Central memory CD8-positive, alpha-beta T cell (primary cell): ENCODE results near the gene HID1.

ENCODE experiments used
- ATAC-seq: fragments of 150-1000 bp; cut with Tn5 transposase; replicated peaks from 2 replicates; pipeline ENCODE4 v1.10.0; 2022; ENCODE audit warnings: mild to moderate bottlenecking, moderate FRiP score, moderate number of reproducible peaks; ENCODE audit not compliant: poor library complexity, severe bottlenecking; ENCODE audit errors: extremely low read depth
- DNase-seq, 2 donors: peaks; one replicate each; pipeline ENCODE4 v3.0.0; 2021; ENCODE audit warnings: low spot score in 2 of 2
- H3K27ac Mint-ChIP-seq: one replicate; pipeline ENCODE4 v1.8.0; 2022; ENCODE audit warnings: low read depth, mild to moderate bottlenecking, moderate library complexity, mixed read lengths
- H3K27me3 Mint-ChIP-seq: one replicate; pipeline ENCODE4 v1.8.0; 2022; ENCODE audit warnings: mixed read lengths
- H3K36me3 Mint-ChIP-seq: one replicate; pipeline ENCODE4 v1.8.0; 2022; ENCODE audit warnings: mild to moderate bottlenecking, moderate library complexity, mixed read lengths; ENCODE audit not compliant: insufficient read depth
- H3K4me1 Mint-ChIP-seq: one replicate; pipeline ENCODE4 v1.8.0; 2022; ENCODE audit warnings: mixed read lengths
- H3K4me3 Mint-ChIP-seq: one replicate; pipeline ENCODE4 v1.8.0; 2022; ENCODE audit warnings: mild to moderate bottlenecking, moderate library complexity, mixed read lengths
- H3K9me3 Mint-ChIP-seq: one replicate; pipeline ENCODE4 v1.8.0; 2022; ENCODE audit warnings: mixed read lengths

HID1 gene, protein sequence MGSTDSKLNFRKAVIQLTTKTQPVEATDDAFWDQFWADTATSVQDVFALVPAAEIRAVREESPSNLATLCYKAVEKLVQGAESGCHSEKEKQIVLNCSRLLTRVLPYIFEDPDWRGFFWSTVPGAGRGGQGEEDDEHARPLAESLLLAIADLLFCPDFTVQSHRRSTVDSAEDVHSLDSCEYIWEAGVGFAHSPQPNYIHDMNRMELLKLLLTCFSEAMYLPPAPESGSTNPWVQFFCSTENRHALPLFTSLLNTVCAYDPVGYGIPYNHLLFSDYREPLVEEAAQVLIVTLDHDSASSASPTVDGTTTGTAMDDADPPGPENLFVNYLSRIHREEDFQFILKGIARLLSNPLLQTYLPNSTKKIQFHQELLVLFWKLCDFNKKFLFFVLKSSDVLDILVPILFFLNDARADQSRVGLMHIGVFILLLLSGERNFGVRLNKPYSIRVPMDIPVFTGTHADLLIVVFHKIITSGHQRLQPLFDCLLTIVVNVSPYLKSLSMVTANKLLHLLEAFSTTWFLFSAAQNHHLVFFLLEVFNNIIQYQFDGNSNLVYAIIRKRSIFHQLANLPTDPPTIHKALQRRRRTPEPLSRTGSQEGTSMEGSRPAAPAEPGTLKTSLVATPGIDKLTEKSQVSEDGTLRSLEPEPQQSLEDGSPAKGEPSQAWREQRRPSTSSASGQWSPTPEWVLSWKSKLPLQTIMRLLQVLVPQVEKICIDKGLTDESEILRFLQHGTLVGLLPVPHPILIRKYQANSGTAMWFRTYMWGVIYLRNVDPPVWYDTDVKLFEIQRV

DNA sequence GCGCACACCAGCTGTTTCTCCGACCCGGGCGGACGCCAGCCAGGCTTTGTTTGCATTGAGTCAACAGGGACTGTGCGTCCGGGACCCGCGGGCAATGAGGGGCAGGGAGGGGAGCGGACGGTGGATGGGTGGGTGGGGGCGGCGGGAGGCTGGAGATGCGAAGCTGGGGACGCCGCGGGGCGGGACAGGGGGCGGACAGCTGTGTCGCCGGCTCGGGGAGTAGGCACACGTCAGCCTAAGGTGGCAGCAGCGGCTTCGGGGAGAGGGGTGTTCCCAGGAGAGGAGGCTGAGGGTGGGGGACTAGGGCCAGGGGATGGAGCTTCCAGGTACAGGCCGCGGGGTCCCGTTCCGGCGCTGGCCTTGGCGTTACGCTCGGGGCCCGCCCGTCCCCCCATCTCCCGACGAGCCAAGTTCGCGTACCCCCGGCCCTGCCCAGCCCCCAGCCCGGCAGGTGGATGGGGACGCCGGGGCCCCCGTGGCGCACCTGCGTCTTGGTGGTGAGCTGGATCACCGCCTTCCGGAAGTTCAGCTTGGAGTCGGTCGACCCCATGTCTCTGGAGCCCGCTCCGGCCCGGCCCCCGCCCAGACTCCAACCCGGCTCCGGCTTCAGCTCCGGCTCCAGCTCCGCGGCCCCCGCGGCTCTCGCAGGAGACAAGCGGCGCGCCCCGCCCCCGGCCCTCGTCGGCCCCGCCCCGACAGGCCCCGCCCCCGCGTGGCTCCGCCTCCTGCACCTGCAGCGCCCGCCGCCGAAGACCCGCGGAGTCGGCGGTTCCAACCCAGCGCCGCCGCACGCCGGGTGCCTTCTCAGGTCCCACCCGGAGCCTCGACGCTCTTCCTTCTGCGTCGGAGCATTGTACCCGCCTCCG is at the start of gene HID1:
Gene HID1, minus strand, starts transcription at position 653 of the 866 bp plus-strand sequence. Its CDS starts 103 bp downstream, at position 550.
- H3K27me3 Mint-ChIP-seq, result peaks cover 21% of the 10 kb centered on the region
- peak; percentile 79 for ATAC-seq
- peaks cover 6% of the 10 kb centered on the region for H3K36me3 Mint-ChIP-seq
- peak within 1 kb of the TSS; percentile 90 for H3K27ac Mint-ChIP-seq
- H3K4me3 Mint-ChIP-seq, result peak within 1 kb of the TSS; percentile 85
- no peaks in the 10 kb centered on the region for H3K9me3 Mint-ChIP-seq
- DNase-seq, result peak; percentile 49 to 53
- peaks cover 7% of the 10 kb centered on the region for H3K4me1 Mint-ChIP-seq

DNA sequence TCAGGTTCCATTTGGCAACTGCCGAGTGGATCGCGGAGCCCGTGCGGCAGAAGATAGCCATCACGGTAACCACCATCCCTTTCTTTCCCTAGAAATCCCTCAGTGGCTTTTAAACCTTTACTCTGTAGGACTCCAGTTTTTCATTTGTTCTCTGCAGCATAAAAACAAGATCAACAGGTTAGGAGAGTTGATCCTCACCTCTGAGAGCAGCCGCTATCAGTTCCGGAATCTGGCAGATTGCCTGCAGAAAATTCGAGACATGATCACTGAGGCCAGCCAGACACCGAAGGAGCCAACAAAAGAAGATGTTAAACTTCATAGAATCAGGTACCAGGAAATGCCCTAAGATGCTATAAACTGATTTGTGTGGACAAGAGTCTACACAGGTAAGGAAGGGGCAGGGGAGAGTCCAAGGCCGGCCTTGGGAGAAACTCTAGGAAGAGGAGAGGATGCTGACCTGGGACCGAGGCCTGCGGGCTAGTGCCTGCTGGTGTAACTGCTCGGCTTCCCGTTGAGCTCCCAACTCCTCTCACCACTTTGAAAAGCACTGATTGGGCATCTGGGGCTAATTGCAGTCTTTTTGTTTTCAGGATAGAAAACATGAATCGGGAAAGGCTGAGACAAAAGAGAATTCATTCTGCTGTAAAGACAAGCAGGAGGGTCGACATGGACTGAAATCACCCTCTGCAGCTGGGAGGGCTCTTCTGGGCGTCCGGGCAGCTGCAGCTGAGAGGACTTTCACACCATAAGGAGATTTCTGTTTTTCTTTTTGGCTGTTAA is 48.0 kb upstream of the HID1 start:
- Mint-ChIP-seq H3K9me3 (no peaks in the 10 kb centered on the region), H3K4me1 (peaks cover 7% of the 10 kb centered on the region), H3K36me3 (peaks cover 34% of the 10 kb centered on the region), H3K27ac (no peak overlapping the region), H3K27me3 (no peaks in the 10 kb centered on the region), H3K4me3 (no peak overlapping the region)
- ATAC-seq (no peak), DNase-seq (no peak)

DNA sequence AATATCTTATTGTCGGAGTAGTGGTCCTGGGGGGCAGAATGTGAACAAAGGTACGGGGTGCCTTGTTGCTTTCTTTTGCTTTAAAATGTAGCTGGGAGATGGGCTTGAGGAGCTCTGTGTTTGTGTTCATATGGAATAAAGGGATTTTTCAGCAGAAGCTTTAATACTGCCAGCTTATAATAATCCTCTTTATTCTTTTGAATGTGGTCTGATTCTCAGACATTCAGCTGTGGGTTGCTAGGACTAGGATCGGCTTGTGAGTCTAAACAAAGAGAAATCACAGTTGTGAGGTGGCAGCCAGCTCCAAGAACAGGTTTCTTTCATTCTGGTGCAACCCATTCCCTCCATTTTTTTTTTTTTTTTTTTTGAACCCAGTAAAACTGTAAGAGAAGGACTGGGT is 47.2 kb upstream of the HID1 start:
- DNase-seq (no peak), ATAC-seq (no peak)
- Mint-ChIP-seq H3K27me3 (no peaks in the 10 kb centered on the region), H3K4me1 (peaks cover 10% of the 10 kb centered on the region), H3K4me3 (no peak overlapping the region), H3K36me3 (peaks cover 34% of the 10 kb centered on the region), H3K27ac (no peak overlapping the region), H3K9me3 (no peaks in the 10 kb centered on the region)

DNA sequence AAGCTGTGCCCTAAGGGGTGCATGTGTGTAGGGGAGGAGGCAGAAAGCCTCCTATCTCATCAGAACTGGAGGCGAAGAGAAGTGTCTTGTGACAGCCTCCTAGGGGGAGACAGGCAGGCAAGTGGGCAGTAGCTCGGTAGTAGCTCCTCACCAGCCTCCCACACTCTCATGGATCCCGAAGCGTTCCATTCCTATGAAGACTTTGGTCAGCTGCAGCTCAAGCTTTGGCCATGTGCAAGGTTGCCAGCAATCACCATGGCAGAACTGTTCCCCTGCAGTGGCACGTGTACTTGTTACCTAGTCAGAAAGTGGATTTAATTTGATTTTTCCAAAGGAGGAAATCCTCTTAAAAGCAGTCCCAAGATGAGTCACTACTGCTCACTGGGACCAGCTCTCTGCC is 46.6 kb upstream of the HID1 start:
- Mint-ChIP-seq H3K27me3 (no peaks in the 10 kb centered on the region), H3K27ac (no peak overlapping the region), H3K9me3 (no peaks in the 10 kb centered on the region), H3K4me1 (peaks cover 13% of the 10 kb centered on the region), H3K36me3 (peaks cover 37% of the 10 kb centered on the region), H3K4me3 (no peak overlapping the region)
- DNase-seq (no peak), ATAC-seq (no peak)

DNA sequence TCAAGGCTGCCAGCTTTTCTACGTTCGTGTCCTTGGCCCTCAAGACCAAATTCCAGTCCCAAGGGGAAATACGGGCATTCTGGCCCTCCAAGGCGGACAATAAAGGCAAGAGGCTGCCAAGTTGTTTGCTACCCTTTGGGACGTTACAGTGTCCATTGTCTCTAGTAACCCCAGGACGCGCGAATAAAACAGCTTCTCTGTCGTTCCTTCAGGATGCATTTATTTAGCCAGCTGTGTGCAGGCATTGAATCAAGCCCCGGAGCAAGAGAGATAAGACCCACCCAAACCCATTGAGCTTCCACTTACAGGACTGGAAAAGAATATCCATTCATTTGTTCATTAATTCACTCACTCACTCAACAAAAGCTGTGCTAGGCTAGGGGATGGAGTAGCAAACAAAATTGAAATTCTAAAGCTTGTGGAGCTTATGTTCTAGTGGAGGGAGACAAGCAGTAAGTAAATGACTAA is 40.6 kb upstream of the HID1 start:
- Mint-ChIP-seq H3K4me3 (peak overlapping the region; percentile 90), H3K27ac (peak overlapping the region; percentile 85), H3K27me3 (no peaks in the 10 kb centered on the region), H3K9me3 (no peaks in the 10 kb centered on the region), H3K4me1 (peaks cover 31% of the 10 kb centered on the region), H3K36me3 (peaks cover 14% of the 10 kb centered on the region)
- ATAC-seq (no peak), DNase-seq (no peak)

DNA sequence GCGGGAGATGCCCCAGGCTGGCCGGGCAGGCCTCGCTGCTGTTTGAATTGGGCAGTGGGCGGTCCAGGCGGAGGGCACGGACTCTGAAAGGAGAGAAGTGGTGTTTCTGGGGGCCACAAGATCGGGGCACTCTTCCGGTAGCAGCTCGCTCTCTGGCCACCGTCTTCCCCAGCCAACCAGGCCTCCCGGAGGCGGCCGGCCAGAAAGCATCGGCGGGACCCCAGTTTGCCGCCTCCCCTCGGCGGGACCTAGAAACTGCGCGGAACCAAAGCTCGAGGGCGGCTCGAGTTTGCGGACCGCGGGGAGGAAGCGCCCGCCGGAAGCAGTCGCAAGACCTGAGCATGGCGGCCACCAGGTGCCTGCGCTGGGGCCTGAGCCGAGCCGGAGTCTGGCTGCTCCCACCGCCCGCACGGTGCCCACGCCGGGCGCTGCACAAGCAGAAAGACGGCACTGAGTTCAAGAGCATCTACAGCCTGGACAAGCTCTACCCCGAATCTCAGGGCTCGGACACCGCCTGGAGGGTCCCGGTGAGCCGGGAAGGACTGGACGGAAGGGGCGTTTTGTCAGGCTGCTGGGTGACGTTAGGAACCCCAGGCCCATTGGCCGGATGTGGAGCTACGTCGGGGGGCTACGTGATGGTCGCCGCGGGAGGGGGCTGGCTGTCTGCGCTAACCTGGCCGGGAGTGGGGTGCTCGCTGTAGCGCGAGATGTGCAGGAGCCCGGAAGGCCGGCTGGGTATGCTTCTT is 40.0 kb upstream of the HID1 start, which contains the start of gene MRPL58:
Gene MRPL58, plus strand, starts transcription at position 325 of the 746 bp plus-strand sequence. Its CDS starts 17 bp downstream, at position 342.
- Mint-ChIP-seq H3K4me3 (peak within 1 kb of the TSS; percentile 90), H3K27ac (peak within 1 kb of the TSS; percentile 85), H3K4me1 (peaks cover 31% of the 10 kb centered on the region), H3K36me3 (peaks cover 11% of the 10 kb centered on the region), H3K9me3 (no peaks in the 10 kb centered on the region), H3K27me3 (no peaks in the 10 kb centered on the region)
- DNase-seq (peak; percentile 71 to 73), ATAC-seq (peak; percentile 92)

DNA sequence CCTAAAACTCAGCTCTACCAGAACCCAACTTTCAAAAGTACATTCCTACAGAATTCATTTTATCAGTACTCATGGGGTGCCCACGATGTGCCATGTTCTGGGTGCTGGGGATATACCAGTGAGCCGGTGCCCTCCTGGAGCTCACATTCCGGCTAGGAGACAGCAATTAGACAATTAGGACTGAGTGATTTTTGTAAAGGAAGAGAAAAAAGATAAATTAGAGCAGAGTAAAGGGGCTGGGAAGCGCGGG is 39.5 kb upstream of the HID1 start:
- no peak for ATAC-seq
- no peak for DNase-seq
- H3K27ac Mint-ChIP-seq, result peak overlapping the region; percentile 85
- H3K9me3 Mint-ChIP-seq, result no peaks in the 10 kb centered on the region
- peaks cover 8% of the 10 kb centered on the region for H3K36me3 Mint-ChIP-seq
- peaks cover 31% of the 10 kb centered on the region for H3K4me1 Mint-ChIP-seq
- peak overlapping the region; percentile 90 for H3K4me3 Mint-ChIP-seq
- H3K27me3 Mint-ChIP-seq, result no peaks in the 10 kb centered on the region

DNA sequence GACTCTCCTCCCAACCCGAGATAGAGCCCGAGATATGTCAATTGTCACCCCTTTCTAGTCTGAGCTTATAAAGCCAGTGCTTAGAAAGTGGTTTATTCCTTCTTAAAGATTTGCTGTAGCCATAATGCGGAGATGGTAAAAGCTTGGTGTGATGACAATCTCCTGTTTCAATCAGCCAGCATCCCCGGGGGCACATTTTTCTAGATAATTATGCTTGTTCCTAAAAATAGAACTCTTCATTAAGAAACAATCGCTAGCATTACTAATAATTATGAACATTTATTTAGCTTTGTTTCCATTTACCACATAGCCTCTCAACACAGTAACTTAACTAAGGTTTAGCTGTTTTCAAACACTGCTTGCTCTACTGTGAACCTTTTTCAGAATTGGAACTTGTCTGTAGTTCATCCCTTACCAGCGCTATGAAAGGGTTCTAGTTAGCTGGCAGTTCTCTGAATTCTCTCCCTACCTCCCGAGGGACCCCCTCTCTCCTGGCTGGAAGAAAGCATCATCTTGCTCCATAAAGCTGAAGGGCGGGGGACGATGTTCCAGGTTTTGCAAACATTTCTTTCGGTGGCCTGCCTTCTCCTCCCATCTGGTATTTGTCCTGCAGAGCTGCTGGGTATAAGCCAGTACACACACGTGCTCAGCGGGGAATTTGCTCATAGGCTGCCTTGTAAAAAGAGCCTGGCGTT is 39.0 kb upstream of the HID1 start:
- no peaks in the 10 kb centered on the region for H3K27me3 Mint-ChIP-seq
- H3K4me3 Mint-ChIP-seq, result peak overlapping the region; percentile 90
- ATAC-seq, result no peak
- peak overlapping the region; percentile 85 for H3K27ac Mint-ChIP-seq
- peaks cover 31% of the 10 kb centered on the region for H3K4me1 Mint-ChIP-seq
- DNase-seq, result no peak
- peaks cover 6% of the 10 kb centered on the region for H3K36me3 Mint-ChIP-seq
- H3K9me3 Mint-ChIP-seq, result no peaks in the 10 kb centered on the region

DNA sequence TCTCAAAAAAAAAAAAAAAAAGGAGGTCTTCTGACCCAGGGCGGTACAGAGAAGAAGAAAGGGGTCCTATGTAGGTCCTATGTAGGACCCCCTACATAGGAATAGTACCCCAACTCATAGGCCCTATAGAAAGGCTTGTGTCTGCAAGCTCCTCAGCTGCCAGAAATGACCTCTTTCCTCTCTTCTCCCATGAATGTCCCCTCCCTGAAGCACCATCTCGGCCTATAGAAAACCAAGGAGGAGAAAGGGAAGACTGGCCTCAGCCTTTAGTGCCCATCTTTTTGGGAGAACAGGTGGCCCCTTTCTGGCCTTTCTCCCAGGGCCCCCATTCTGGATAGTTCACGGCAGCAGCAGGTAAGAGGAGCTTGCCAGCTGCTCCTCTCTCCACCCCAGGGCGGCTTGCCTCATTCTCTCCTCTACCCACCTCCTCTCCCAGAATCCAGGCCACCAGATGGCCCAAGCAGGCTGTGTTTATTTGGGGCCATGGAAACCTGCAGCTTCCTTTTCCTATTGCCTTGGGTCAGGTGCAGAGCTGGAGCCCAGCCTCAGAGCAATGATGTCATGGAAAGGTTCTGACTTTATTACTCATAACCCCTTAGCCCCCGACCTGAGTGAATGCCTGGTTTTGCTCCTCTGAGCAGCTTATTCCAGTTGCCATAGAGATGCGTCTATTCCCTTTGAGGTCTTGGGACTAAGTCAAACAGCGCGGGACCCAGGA is 38.3 kb upstream of the HID1 start:
- no peak for ATAC-seq
- no peak overlapping the region for H3K27ac Mint-ChIP-seq
- peaks cover 31% of the 10 kb centered on the region for H3K4me1 Mint-ChIP-seq
- H3K4me3 Mint-ChIP-seq, result no peak overlapping the region
- no peaks in the 10 kb centered on the region for H3K27me3 Mint-ChIP-seq
- no peak for DNase-seq
- no peaks in the 10 kb centered on the region for H3K9me3 Mint-ChIP-seq
- peaks cover 2% of the 10 kb centered on the region for H3K36me3 Mint-ChIP-seq

DNA sequence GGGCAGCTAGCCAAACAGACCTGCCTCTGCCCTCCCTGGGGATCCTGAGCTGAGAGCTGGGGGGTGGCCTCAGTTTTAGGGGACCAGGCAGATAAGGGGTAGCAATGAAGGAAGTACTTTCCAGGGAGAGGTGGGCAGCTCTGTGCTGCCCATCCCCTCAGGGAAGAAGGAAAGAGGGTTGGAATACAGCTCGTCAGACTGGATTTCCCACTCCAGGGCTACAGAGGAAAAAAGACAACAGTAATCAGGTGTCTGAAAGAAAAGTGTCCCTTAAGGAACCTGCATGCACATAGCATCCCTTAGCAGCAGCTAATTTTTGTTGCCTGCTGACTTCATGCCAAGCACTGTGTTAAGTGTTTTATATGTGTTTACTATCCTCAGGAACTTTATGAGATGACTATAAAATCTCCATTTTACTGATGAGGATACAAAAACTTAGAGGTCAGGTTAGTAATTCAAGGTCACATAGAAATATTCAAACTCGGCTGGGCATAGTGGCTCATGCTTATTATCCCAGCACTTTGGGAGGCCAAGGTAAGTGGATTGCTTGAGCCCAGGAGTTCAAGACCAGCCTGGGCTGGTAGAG is 36.7 kb upstream of the HID1 start:
- Mint-ChIP-seq H3K4me3 (no peak overlapping the region), H3K9me3 (no peaks in the 10 kb centered on the region), H3K36me3 (no peaks in the 10 kb centered on the region), H3K4me1 (peaks cover 18% of the 10 kb centered on the region), H3K27me3 (no peaks in the 10 kb centered on the region), H3K27ac (no peak overlapping the region)
- DNase-seq (no peak), ATAC-seq (no peak)
